MM.1S (cell line): ENCODE measurements around the gene MAP3K12.

ENCODE experiments used
- DNase-seq: peaks from one replicate; pipeline ENCODE4 v3.0.0-alpha.2; 2015
- H2AFZ ChIP-seq: fragments of 300-600 bp; sonication (generic); 2 replicates; pipeline ENCODE4 v1.6.0; 2016; ENCODE audit warnings: antibody characterized with exemption, low read length
- H3F3A ChIP-seq: fragments of 300-600 bp; sonication (generic); 2 replicates; pipeline ENCODE4 v1.6.1; 2016; ENCODE audit warnings: mild to moderate bottlenecking, antibody characterized with exemption, low read length, moderate library complexity, mixed read lengths; ENCODE audit not compliant: insufficient read depth
- H3K27ac ChIP-seq: fragments of 300-600 bp; sonication (generic); 2 replicates; pipeline ENCODE4 v1.5.1; 2016; ENCODE audit warnings: mild to moderate bottlenecking, low read length
- H3K27me3 ChIP-seq: fragments of 300-600 bp; sonication (generic); replicated peaks from 2 replicates; pipeline ENCODE4 v1.6.0; 2016; ENCODE audit warnings: low read length; ENCODE audit not compliant: insufficient read depth
- H3K36me3 ChIP-seq: fragments of 300-600 bp; sonication (generic); replicated peaks from 2 replicates; pipeline ENCODE4 v1.6.1; 2016; ENCODE audit warnings: mild to moderate bottlenecking, low read length, mixed read lengths; ENCODE audit not compliant: insufficient read depth
- H3K4me1 ChIP-seq: fragments of 300-600 bp; sonication (generic); 2 replicates; pipeline ENCODE4 v1.6.1; 2016; ENCODE audit warnings: low read length, mixed read lengths
- H3K4me2 ChIP-seq: fragments of 300-600 bp; sonication (generic); 2 replicates; pipeline ENCODE4 v1.6.0; 2016; ENCODE audit warnings: low read depth, low read length
- H3K4me3 ChIP-seq: fragments of 300-600 bp; sonication (generic); 2 replicates; pipeline ENCODE4 v1.5.1; 2016; ENCODE audit warnings: low read length, mixed read lengths
- H3K79me2 ChIP-seq: fragments of 300-600 bp; sonication (generic); 2 replicates; pipeline ENCODE4 v1.6.1; 2016; ENCODE audit warnings: mixed run types, low read length, mixed read lengths
- H3K9ac ChIP-seq: fragments of 300-600 bp; sonication (generic); 2 replicates; pipeline ENCODE4 v1.6.1; 2016; ENCODE audit warnings: low read length, mixed read lengths
- H3K9me2 ChIP-seq: fragments of 300-600 bp; sonication (generic); replicated peaks from 2 replicates; pipeline ENCODE4 v1.6.1; 2016; ENCODE audit warnings: mild to moderate bottlenecking, low read length, mixed read lengths; ENCODE audit not compliant: insufficient read depth
- H3K9me3 ChIP-seq: fragments of 300-600 bp; sonication (generic); replicated peaks from 2 replicates; pipeline ENCODE4 v1.6.1; 2016; ENCODE audit warnings: mild to moderate bottlenecking, low read length, mixed read lengths; ENCODE audit not compliant: insufficient read depth
- H4K20me1 ChIP-seq: fragments of 300-600 bp; sonication (generic); 2 replicates; pipeline ENCODE4 v1.6.1; 2016; ENCODE audit warnings: mild to moderate bottlenecking, low read length, moderate library complexity, mixed read lengths; ENCODE audit not compliant: insufficient read depth
- CTCF ChIP-seq: fragments of 300-600 bp; sonication (generic); IDR thresholded peaks from 2 replicates; pipeline ENCODE4 v1.5.1; 2016; ENCODE audit warnings: antibody characterized with exemption, low read length, mixed read lengths
- EZH2 ChIP-seq: fragments of 300-600 bp; sonication (generic); optimal IDR thresholded peaks from 2 replicates; pipeline ENCODE3; 2017; ENCODE audit warnings: low read depth, mild to moderate bottlenecking, antibody characterized with exemption, low read length, mixed read lengths
- EZH2phosphoT487 ChIP-seq: fragments of 300-600 bp; sonication (generic); IDR thresholded peaks from 2 replicates; pipeline ENCODE4 v1.6.1; 2018; ENCODE audit warnings: antibody characterized with exemption, low read length

MAP3K12 gene

GRCh38 chr12:53467082-53467481 lies 32.2 kb downstream of the MAP3K12 start:
- Histone ChIP-seq H3K9me2 (no peaks in the 10 kb centered on the region), H3F3A (peaks cover 93% of the 10 kb centered on the region), H3K9me3 (no peaks in the 10 kb centered on the region), H3K79me2 (peaks cover 90% of the 10 kb centered on the region), H3K4me1 (peaks cover 90% of the 10 kb centered on the region), H4K20me1 (no peaks in the 10 kb centered on the region; the same call in 1 of the 2 replicates), H3K27me3 (no peaks in the 10 kb centered on the region), H3K4me3 (no peak overlapping the region), H2AFZ (no peak overlapping the region), H3K4me2 (peak overlapping the region; percentile 61), H3K9ac (peak overlapping the region; percentile 58), H3K27ac (peak overlapping the region; percentile 94), H3K36me3 (peaks cover 11% of the 10 kb centered on the region)
- DNase-seq: no peak
- TF ChIP-seq CTCF: no peak
- TF ChIP-seq EZH2phosphoT487: no peak
- TF ChIP-seq EZH2: no peak

- peaks cover 90% of the 10 kb centered on the region for H3K79me2 ChIP-seq
- peak overlapping the region; percentile 58 for H3K9ac ChIP-seq
- H3K4me1 ChIP-seq: peaks cover 90% of the 10 kb centered on the region
- no peak for DNase-seq
- H3F3A ChIP-seq: peaks cover 93% of the 10 kb centered on the region
- H4K20me1 ChIP-seq: no peaks in the 10 kb centered on the region; the same call in 1 of the 2 replicates
- H3K4me3 ChIP-seq: no peak overlapping the region
- H3K36me3 ChIP-seq: peaks cover 14% of the 10 kb centered on the region
- no peak overlapping the region for H2AFZ ChIP-seq
- H3K27me3 ChIP-seq: no peaks in the 10 kb centered on the region
- no peak for TF ChIP-seq EZH2phosphoT487
- no peak for TF ChIP-seq CTCF
- no peak for TF ChIP-seq EZH2
- no peaks in the 10 kb centered on the region for H3K9me2 ChIP-seq
- peak overlapping the region; percentile 61 for H3K4me2 ChIP-seq
- H3K27ac ChIP-seq: peak overlapping the region; percentile 94
- no peaks in the 10 kb centered on the region for H3K9me3 ChIP-seq
Observed at GRCh38 chr12:53466640-53467039, 32.6 kb downstream of the MAP3K12 start.

- peak overlapping the region; percentile 13; the same call in 1 of the 2 replicates for H3K4me3 ChIP-seq
- H4K20me1 ChIP-seq: no peaks in the 10 kb centered on the region; the same call in 1 of the 2 replicates
- H2AFZ ChIP-seq: no peak overlapping the region
- no peaks in the 10 kb centered on the region for H3K27me3 ChIP-seq
- H3K9me2 ChIP-seq: no peaks in the 10 kb centered on the region
- TF ChIP-seq CTCF: peak; percentile 42
- TF ChIP-seq EZH2: no peak
- peak overlapping the region; percentile 94 for H3K27ac ChIP-seq
- DNase-seq: peak; percentile 56
- H3K79me2 ChIP-seq: peaks cover 91% of the 10 kb centered on the region
- H3K4me2 ChIP-seq: peak overlapping the region; percentile 61
- H3K9ac ChIP-seq: peak overlapping the region; percentile 58; the same call in 1 of the 2 replicates
- H3K9me3 ChIP-seq: no peaks in the 10 kb centered on the region
- H3F3A ChIP-seq: peaks cover 96% of the 10 kb centered on the region
- peaks cover 14% of the 10 kb centered on the region for H3K36me3 ChIP-seq
- H3K4me1 ChIP-seq: peaks cover 91% of the 10 kb centered on the region
Observed at GRCh38 chr12:53465679-53466078, 33.6 kb downstream of the MAP3K12 start.
